Glutamatergic neuron (in vitro differentiated cells): ENCODE measurements around the gene CNPY2. TPM values are rescaled to one million over a fixed set of nuclear protein-coding genes. Genes with fewer than 3 reads are reported as not detected.
A peak's percentile ranks its signal among the peaks of the same experiment; 100 is the strongest.

Experiments used
- DNase-seq: peaks from one replicate; pipeline ENCODE4 v3.0.0; 2022
- H3K27ac Mint-ChIP-seq: one replicate; pipeline ENCODE4 v1.8.0; 2020; ENCODE audit warnings: mild to moderate bottlenecking, mixed read lengths, inconsistent platforms; ENCODE audit not compliant: unreplicated experiment
- H3K27me3 Mint-ChIP-seq: one replicate; pipeline ENCODE4 v1.8.0; 2020; ENCODE audit warnings: mild to moderate bottlenecking, moderate library complexity, mixed read lengths, inconsistent platforms; ENCODE audit not compliant: unreplicated experiment
- H3K36me3 Mint-ChIP-seq: one replicate; pipeline ENCODE4 v1.8.0; 2020; ENCODE audit warnings: mild to moderate bottlenecking, mixed read lengths, inconsistent platforms; ENCODE audit not compliant: unreplicated experiment
- H3K4me1 Mint-ChIP-seq: one replicate; pipeline ENCODE4 v1.8.0; 2020; ENCODE audit warnings: mild to moderate bottlenecking, low read depth, mixed read lengths, inconsistent platforms; ENCODE audit not compliant: unreplicated experiment
- H3K4me3 Mint-ChIP-seq: one replicate; pipeline ENCODE4 v1.8.0; 2020; ENCODE audit warnings: mild to moderate bottlenecking, mixed read lengths, inconsistent platforms; ENCODE audit not compliant: unreplicated experiment
- H3K9me3 Mint-ChIP-seq: one replicate; pipeline ENCODE4 v1.8.0; 2020; ENCODE audit warnings: mild to moderate bottlenecking, moderate library complexity, mixed read lengths, inconsistent platforms; ENCODE audit not compliant: unreplicated experiment
- CTCF ChIP-seq: fragments of 200-600 bp; sonication (generic); IDR thresholded peaks from one replicate; pipeline ENCODE4 v1.5.0; 2021; ENCODE audit not compliant: partially characterized antibody, unreplicated experiment
- long read RNA-seq: library from polyadenylated mRNA; unstranded; transcript quantifications from one replicate; pipeline ENCODE4 v2.0.0, GENCODE V29; 2020; ENCODE audit not compliant: unreplicated experiment
- total RNA-seq: library from RNA; stranded (reverse); fragmentation: NEBNext Ultra II Directional; extraction: Animal tissue kit (Norgen Biotek cat#: 25700); gene quantifications from one replicate; pipeline ENCODE4 v1.2.1, GENCODE V29; 2021; ENCODE audit not compliant: unreplicated experiment

Gene CNPY2
- total RNA-seq, result 141 TPM
- long read RNA-seq, transcript CNPY2-206 (3 exons, 817 nt), result minor isoform, 19 of 77 reads
- long read RNA-seq, transcript CNPY2-201 (6 exons, 1,214 nt), result major isoform, 48 of 77 reads
- long read RNA-seq, transcript CNPY2-202 (2 exons, 670 nt), result minor isoform, 5 of 77 reads
- long read RNA-seq, partial matches to known transcripts, result 2 of 77 reads
- long read RNA-seq, other reads (novel, unspliced or antisense), result 3 of 77 reads

- peak; percentile 97 for DNase-seq
- peak within 1 kb of the TSS; percentile 96 for H3K27ac Mint-ChIP-seq
- TF ChIP-seq CTCF, result peak; percentile 53
- peaks cover 6% of the 10 kb centered on the region for H3K27me3 Mint-ChIP-seq
- no peaks in the 10 kb centered on the region for H3K36me3 Mint-ChIP-seq
- peaks cover 3% of the 10 kb centered on the region for H3K4me1 Mint-ChIP-seq
- H3K9me3 Mint-ChIP-seq, result no peaks in the 10 kb centered on the region
- peak within 1 kb of the TSS; percentile 97 for H3K4me3 Mint-ChIP-seq
These were observed at the start of gene CNPY2 for GRCh38 chr12:56315622-56316473. Gene CNPY2, minus strand, starts transcription at chr12:56315988. Its CDS starts 771 bp downstream, at chr12:56315217.

GRCh38 chr12:56362130-56363059 is 46.6 kb upstream of the CNPY2 start, which contains the start of gene APOF:
Gene APOF, minus strand, starts transcription at chr12:56362857. Its CDS starts 112 bp downstream, at chr12:56362745.
- Mint-ChIP-seq H3K27me3 (peaks cover 11% of the 10 kb centered on the region), H3K4me1 (peaks cover 6% of the 10 kb centered on the region), H3K36me3 (no peaks in the 10 kb centered on the region), H3K4me3 (peak within 1 kb of the TSS; percentile 87), H3K9me3 (peaks cover 4% of the 10 kb centered on the region), H3K27ac (no peak within 1 kb of the TSS)
- no peak for DNase-seq
- TF ChIP-seq CTCF, result no peak

GRCh38 chr12:56361487-56362129 is 45.8 kb upstream of the CNPY2 start:
- no peak for TF ChIP-seq CTCF
- H3K36me3 Mint-ChIP-seq, result no peaks in the 10 kb centered on the region
- H3K27me3 Mint-ChIP-seq, result peaks cover 11% of the 10 kb centered on the region
- H3K4me1 Mint-ChIP-seq, result peaks cover 6% of the 10 kb centered on the region
- H3K27ac Mint-ChIP-seq, result no peak overlapping the region
- peaks cover 4% of the 10 kb centered on the region for H3K9me3 Mint-ChIP-seq
- peak overlapping the region; percentile 87 for H3K4me3 Mint-ChIP-seq
- no peak for DNase-seq

- peaks cover 4% of the 10 kb centered on the region for H3K9me3 Mint-ChIP-seq
- peak within 1 kb of the TSS; percentile 87 for H3K4me3 Mint-ChIP-seq
- H3K4me1 Mint-ChIP-seq, result peaks cover 6% of the 10 kb centered on the region
- DNase-seq, result peak; percentile 97
- H3K27ac Mint-ChIP-seq, result peak within 1 kb of the TSS; percentile 62
- no peaks in the 10 kb centered on the region for H3K36me3 Mint-ChIP-seq
- no peak for TF ChIP-seq CTCF
- H3K27me3 Mint-ChIP-seq, result peaks cover 8% of the 10 kb centered on the region
These were observed 44.3 kb upstream of the CNPY2 start, which contains the start of gene STAT2 for GRCh38 chr12:56359851-56360767. Gene STAT2, minus strand, starts transcription at chr12:56360107. Its CDS starts 3,536 bp downstream, at chr12:56356571.
